GM18505 (cell line): ENCODE data around the gene USHBP1.

Source experiments
- ATAC-seq: cut with Tn5 transposase; IDR thresholded peaks from one replicate; pipeline ENCODE4 v1.9.1; 2021; ENCODE audit not compliant: unreplicated experiment
- POLR2A ChIP-seq: IDR thresholded peaks from 4 replicates; pipeline ENCODE4 v1.6.1; 2011; ENCODE audit warnings: borderline replicate concordance; ENCODE audit not compliant: insufficient read depth, insufficient read length; ENCODE audit errors: extremely low read depth

The USHBP1 gene

DNA sequence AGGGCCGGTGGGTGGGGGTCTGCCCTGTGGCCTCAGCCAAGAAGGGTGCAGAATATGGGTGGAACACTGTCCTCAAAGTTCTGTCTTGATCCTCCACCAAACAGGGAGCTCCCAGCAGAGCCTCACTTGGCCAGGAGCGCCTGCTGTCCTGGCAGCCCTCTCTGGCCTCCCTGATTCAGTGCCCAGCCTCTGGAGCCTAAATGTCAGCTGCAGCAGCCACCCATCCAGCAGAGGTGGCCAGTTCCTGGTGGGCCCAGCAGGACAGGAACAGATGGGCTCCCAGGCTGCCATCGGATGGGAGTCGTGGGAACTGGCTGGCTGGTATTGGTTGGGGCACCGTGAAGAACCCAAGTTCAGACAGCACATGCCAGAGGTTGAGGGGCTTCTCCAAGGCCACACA lies 51.2 kb downstream of the USHBP1 start:
- TF ChIP-seq POLR2A: no peak
- no peak for ATAC-seq

DNA sequence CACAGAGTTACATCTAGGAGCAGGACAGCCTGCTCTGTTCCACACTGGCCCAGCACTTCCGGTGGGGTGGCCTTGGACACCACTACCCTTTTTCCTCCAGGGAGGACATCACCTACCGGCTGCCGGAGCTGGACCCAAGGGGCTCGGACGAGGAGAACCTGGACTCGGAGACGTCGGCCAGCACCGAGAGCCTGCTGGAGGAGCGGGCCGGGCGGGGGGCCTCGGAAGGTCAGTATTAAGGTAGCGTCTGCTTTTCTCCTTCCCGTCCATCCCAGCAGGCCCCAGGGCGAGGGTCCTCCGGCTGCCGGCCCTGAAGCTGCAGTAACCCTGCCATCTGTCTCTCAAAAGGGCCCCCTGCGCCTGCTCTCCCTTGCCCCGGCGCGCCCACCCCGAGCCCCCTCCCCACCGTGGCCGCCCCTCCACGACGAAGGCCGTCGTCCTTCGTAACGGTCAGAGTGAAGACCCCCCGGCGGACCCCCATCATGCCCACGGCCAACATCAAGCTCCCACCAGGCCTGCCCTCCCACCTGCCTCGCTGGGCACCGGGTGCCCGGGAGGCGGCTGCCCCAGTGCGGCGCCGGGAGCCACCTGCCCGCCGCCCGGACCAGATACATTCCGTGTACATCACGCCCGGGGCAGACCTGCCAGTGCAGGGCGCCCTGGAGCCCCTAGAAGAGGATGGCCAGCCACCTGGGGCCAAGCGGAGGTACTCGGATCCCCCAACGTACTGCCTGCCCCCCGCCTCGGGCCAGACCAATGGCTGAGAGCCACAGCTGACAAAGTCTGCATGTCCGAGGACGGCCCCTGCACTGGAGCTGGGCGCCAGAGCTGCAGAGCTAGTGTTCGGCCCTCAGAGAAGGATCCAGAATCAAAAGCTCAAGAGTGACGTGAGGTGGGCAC lies 52.7 kb downstream of the USHBP1 start:
- ATAC-seq: no peak
- no peak for TF ChIP-seq POLR2A

DNA sequence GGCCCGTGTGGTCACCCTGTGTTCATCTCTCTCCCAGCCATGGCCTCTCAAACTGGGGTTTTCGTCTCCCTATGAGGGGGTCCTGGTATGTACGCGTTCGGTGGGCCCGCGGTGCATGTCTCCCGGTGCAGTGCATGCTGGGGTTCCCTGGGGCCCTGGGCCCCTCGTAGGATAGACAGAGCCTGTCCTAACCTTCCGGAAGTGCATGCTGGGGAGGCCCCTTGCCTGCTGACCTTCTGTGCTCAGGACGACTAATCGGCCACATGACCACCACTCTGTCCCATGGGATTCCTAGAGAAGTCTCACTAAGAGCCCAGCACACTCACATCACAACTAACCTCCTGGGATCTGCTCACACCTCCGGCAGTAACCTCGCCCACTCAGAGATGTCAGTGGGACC lies 54.2 kb downstream of the USHBP1 start:
- TF ChIP-seq POLR2A: no peak
- ATAC-seq: no peak

DNA sequence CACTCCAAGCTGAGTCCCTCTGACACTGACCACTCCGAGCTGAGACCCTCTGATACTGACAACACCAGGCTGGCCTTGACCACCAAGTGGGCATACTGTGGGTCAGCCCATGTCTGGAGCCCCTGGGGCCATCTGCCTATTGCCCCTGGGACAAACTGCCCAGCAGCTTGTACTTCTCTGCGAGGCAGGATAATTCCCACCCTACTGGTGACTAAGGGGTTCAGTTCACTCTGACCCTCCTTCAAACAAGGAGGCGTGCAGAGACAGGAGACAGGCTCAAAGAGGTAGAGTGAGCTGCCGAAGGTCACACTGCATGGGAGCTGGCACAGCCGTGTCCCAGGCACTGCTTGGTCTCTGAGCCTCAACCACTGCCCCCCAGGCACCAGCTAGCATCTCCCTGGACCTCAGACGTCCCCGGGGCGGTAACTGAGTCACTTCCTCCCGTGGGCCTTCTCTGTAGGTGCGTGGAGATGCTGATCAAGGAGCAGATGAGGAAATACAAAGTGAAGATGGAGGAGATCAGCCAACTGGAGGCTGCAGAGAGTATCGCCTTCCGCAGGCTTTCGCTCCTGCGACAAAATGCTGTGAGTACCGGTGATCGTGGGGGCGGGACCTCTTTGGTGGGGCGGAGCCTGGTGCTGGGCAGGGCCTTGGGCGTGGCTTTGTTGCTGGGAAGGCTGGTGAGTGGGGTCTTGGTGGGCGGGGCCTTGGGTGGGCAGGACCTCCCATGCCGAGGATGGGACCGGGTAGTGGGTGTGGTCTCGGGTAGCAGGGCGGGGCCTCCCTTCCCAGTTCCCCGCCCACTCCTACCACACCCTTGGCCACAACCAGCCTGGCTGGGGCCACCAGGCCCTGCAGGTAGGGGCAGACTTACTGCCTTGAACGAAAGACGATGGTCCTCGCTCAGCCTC lies 55.2 kb downstream of the USHBP1 start:
- TF ChIP-seq POLR2A: no peak
- no peak for ATAC-seq

DNA sequence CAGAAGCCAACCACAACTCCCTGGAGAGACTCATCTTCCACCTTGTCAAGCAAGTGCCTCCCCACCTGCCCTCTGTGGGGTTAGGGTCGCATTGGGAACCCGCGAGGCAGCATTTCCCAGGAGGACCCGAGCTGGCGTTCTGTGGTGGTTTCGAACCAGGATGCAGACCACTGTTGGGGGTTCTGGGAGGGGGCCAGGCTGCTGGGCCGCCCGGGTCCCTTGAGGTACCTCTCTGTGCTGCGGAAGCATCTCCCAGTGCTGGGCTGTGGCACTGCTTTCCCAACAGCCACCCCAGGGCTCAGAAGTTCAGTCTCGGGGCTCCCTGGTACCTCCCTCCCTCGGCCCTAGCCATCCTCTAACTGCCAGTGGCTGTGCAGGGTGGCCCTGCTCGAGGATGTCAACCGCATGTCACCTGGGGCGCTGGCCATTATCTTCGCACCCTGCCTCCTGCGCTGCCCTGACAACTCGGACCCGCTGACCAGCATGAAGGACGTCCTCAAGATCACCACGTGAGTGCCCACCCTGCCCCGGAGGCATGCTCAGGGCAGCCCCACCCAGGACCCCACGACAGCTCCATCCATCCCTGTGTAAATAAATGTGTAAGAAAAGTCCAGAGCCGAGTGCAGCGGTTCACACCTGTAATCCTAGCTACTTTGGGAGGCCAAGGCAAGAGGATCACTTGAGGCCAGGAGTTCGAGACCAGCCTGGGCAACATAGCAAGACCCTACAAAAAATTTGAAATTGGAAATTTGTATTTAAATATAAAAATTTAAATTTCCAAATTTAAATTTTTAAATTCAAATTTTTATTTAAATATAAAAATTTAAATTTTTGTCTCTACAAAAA lies 57.6 kb downstream of the USHBP1 start:
- no peak for ATAC-seq
- TF ChIP-seq POLR2A: no peak

DNA sequence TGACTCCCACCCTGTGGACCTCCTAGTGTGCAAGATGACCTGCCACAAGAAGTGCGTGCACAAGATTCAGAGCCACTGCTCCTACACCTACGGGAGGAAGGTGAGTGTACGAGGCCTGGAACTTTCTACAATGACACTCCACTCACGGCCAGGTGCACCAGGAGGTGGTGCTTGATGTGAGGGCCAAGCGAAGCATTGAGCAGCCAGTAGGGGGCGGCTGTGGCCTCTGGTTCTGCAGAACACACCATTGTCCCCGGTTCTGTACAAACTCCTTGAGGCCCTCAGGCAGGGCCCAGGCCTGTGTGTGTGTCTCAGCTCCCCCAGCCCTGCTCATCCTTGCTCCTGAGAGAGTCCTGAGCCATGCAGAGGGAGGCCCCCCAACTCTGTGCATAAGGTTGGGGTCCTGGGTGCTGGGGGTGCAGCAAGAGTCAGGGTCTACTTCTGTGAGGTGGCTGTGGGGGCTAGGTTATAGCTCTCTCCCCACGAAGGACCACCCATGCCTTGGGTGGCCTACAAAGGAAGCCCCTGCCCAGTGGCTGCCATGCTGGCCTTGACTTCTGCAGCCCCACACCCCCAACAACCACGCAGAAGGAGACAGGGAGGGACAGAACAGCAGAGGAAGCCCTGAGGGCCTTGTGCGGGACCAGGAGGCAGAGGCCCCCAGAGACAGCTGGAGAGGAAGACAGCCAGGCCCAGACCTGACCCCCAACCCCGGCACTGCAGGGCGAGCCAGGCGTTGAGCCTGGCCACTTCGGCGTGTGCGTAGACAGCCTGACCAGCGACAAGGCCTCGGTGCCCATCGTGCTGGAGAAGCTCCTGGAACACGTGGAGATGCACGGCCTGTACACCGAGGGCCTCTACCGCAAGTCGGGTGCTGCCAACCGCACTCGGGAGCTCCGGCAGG lies 59.1 kb downstream of the USHBP1 start:
- no peak for TF ChIP-seq POLR2A
- no peak for ATAC-seq

DNA sequence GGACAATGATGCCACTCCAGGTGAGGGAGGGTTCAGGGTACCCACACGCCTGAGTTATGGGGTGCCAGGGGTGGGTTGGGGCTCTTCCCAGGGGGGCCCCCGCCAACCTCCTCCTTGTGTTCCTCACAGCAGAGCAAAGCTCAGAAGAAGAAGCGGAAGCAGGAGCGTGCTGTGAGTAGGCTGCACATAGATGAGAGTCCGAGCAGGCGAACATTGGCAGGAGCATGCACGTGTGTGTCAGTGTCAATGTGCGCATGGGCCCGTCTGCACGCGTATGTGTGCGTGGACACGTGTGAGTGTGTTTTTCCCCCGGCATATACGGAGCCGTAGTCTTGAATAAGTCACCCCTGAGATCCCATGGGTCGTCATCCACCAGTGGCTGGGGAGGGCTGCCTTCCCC lies 61.8 kb downstream of the USHBP1 start:
- no peak for TF ChIP-seq POLR2A
- no peak for ATAC-seq

DNA sequence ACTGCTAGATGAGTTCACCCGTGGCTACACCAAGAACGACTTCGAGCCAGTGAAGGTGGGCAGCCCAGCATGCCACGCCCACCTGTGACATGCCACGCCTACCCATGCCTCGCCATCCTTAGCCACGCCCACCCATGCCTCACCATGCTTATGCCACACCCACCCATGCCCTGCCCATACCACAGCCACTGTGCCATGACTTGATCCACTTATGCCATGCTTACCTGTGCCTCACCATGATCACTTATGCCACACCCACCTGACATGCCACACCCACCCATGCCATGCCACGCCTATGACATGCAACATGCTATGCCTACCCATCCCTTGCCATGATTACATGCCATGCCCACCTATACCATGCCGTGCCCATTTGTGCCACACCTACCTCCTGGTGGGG lies 62.3 kb downstream of the USHBP1 start:
- no peak for ATAC-seq
- TF ChIP-seq POLR2A: no peak

DNA sequence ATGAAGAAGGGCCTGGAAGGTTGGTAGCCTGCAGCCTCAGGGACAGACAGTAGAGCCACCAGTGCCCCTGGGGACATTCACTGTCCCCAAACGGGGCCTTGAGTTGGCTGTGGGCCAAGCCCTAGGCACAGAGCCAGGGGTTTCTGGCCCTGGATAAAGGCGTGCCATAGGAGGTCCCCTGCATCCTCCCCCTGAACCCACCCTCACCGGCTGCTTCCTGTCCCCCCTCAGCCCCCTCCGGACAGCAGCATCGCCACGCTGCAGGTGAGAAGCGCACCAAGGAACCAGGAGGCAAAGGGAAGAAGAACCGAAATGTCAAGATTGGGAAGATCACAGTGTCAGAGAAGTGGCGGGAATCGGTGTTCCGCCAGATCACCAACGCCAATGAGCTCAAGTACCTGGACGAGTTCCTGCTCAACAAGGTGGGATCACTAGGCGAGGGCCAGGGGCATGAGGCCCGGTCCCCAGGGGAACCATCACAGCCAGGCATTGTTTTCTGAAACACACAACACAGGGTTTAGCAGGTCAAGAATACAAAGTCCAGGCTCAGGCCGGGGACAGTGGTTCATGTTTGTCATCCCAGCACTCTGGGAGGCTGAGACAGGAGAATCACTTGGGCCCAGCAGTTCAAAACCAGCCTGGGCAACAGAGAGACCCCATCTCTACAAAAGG lies 64.0 kb downstream of the USHBP1 start:
- no peak for ATAC-seq
- TF ChIP-seq POLR2A: no peak
